HG03432 (cell line): ENCODE results near the gene ZFYVE9.
"Not testable (repeated sequence)": the region's sequence is repeated elsewhere in the genome, so short reads cannot be mapped to it uniquely, and the experiment has no call there.

ENCODE experiments used
- ATAC-seq: cut with Tn5 transposase; IDR thresholded peaks from one replicate; pipeline ENCODE4 v1.9.1; 2021; ENCODE audit warnings: mild to moderate bottlenecking, moderate library complexity; ENCODE audit not compliant: unreplicated experiment

Gene ZFYVE9

GRCh38 chr1:52190500-52191252, 48.8 kb downstream of the ZFYVE9 start:
- ATAC-seq: no peak

- no peak for ATAC-seq
Observed at GRCh38 chr1:52191395-52191965, 49.6 kb downstream of the ZFYVE9 start.

- ATAC-seq: no peak
Observed at GRCh38 chr1:52192024-52192423, 50.1 kb downstream of the ZFYVE9 start.

GRCh38 chr1:52192436-52192835, 50.5 kb downstream of the ZFYVE9 start:
- ATAC-seq: no peak

- ATAC-seq: no peak
Observed at GRCh38 chr1:52193985-52194384, 52.1 kb downstream of the ZFYVE9 start.

- no peak for ATAC-seq
Observed at GRCh38 chr1:52195161-52195560, 53.3 kb downstream of the ZFYVE9 start.

- no peak for ATAC-seq
Observed at GRCh38 chr1:52203935-52204625, 62.2 kb downstream of the ZFYVE9 start.

GRCh38 chr1:52204696-52205095, 62.8 kb downstream of the ZFYVE9 start:
- ATAC-seq: no peak

- ATAC-seq: not testable (repeated sequence)
Observed at GRCh38 chr1:52206686-52207085, 64.8 kb downstream of the ZFYVE9 start.

GRCh38 chr1:52209429-52209828, 67.5 kb downstream of the ZFYVE9 start:
- ATAC-seq: no peak

GRCh38 chr1:52210044-52210443, 68.2 kb downstream of the ZFYVE9 start:
- ATAC-seq: no peak

- no peak for ATAC-seq
Observed at GRCh38 chr1:52216907-52217458, 75.1 kb downstream of the ZFYVE9 start.

- no peak for ATAC-seq
Observed at GRCh38 chr1:52225174-52225573, 83.3 kb downstream of the ZFYVE9 start.

- no peak for ATAC-seq
Observed at GRCh38 chr1:52229494-52229893, 87.6 kb downstream of the ZFYVE9 start.

GRCh38 chr1:52233463-52233862, 91.6 kb downstream of the ZFYVE9 start:
- no peak for ATAC-seq

- ATAC-seq: no peak
Observed at GRCh38 chr1:52234014-52234413, 92.1 kb downstream of the ZFYVE9 start.

- no peak for ATAC-seq
Observed at GRCh38 chr1:52234708-52235107, 92.8 kb downstream of the ZFYVE9 start.

- ATAC-seq: no peak
Observed at GRCh38 chr1:52235646-52236045, 93.8 kb downstream of the ZFYVE9 start.

- no peak for ATAC-seq
Observed at GRCh38 chr1:52237430-52237829, 95.5 kb downstream of the ZFYVE9 start.

- no peak for ATAC-seq
Observed at GRCh38 chr1:52238474-52238873, 96.6 kb downstream of the ZFYVE9 start.

GRCh38 chr1:52238887-52239707, 97.2 kb downstream of the ZFYVE9 start:
- ATAC-seq: peak; percentile 19
